Measurements from ENCODE around the gene GABBR1. TPM values are rescaled to one million over a fixed set of nuclear protein-coding genes. Genes with fewer than 3 reads are reported as not detected.

The GABBR1 gene
- total and polyA plus RNA-seq, 2 donors (not counting 3 experiments of a cell fraction or from before 2014, with no cell fraction given) = 43.6 to 50.8 TPM

DNA sequence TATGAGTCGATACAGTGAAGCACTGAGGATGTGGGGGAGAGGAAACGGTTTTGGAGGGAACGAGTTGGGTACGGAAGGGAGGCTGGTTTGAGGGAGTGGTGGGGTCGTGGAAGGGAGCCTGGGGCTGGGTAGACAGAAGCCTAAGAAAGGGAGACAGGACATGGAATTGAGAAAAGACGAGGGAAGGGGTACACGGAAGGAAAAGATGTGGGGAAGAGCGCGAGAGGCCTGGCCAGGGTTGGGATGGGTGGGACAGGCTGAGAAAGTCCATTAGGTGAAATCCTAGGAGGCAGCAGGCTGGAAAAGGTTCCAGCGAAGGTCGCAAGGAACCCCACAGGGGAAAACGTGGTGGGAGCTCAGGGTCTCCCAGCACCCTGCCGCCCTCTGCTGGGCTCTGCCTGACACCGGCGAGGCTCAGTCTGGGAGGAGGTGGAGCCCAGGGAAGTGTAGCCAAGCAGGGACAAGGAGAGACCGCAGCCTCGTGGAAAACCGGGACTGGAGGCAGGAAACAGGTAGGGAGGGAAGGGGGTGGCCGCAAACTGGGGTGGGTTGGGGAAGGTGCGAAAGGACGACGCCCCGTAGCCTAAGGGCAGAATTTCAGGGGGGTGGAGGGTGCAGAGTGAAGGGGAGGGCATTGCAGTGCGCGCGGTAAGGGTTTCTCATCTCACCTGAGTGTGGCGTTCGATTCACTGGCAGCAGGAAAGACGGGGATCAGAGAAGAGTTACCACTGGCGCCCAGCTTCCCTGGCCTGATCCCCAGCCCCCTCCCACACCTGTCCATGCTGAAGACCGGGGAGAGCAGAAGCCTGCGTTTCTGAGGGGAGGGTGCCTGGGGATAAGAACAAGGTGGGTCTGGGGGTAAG lies 4.3 kb downstream of the GABBR1 start:
- Histone ChIP-seq H3K9me1 (replicated peaks; ENCODE audit: control insufficient read depth, extremely low read depth, insufficient read depth, low read length) (no peaks in the 10 kb centered on the region), H2AFZ (ENCODE audit: low read depth, low read length) (peak overlapping the region; percentile 45), H3K9ac (replicated peaks; ENCODE audit: extremely low read depth, insufficient read depth, low read length) (peak overlapping the region; percentile 15), H3K4me3 (replicated peaks in 1 of 3; ENCODE audit: insufficient read depth in 1 of 3, low read depth in 1 of 3, low read length in 3 of 3) (peak overlapping the region; percentile 29 to 58 (median 43)), H3K4me2 (ENCODE audit: insufficient read depth, low read length) (peak overlapping the region; percentile 55), H3K9me3 (replicated peaks; ENCODE audit: control insufficient read depth, insufficient read depth, low read length) (no peaks in the 10 kb centered on the region), H3K27me3 (ENCODE audit: control insufficient read depth in 2 of 2, insufficient read depth in 2 of 2, low read length in 2 of 2) (no peaks in the 10 kb centered on the region), H3K4me1 (ENCODE audit: control insufficient read depth, extremely low read depth, insufficient read depth, low read length) (peaks cover 28% of the 10 kb centered on the region), H3K79me2 (ENCODE audit: control insufficient read depth, insufficient read depth, low read length) (no peaks in the 10 kb centered on the region), H3K27ac (ENCODE audit: insufficient read depth, low read depth, low read length) (peak overlapping the region; percentile 9), H3K36me3 (ENCODE audit: control insufficient read depth in 2 of 2, extremely low read depth in 1 of 2, insufficient read depth in 2 of 2, low read length in 2 of 2) (peaks cover 0 to under 1% of the 10 kb centered on the region in 2 experiments), H4K20me1 (replicated peaks; ENCODE audit: control insufficient read depth, extremely low read depth, insufficient read depth, low read length) (no peaks in the 10 kb centered on the region)
- dilution Hi-C loops (cut with MboI; ENCODE audit: extremely low pct_ligation_motif_present, low sequenced_read_pairs) (no loop called here), intact Hi-C loops (cut with micrococcal nuclease) (loop anchor here (2.0 to 5.0 kb wide), 2 partner anchors 612 to 1291 kb away; partner anchors contain the start of gene ZSCAN31)
- FAIRE-seq = peak; percentile 96
- peak; percentile 82 for DNase-seq (ENCODE audit: low read depth, low spot score)
- BruUV-seq (replicated peaks) = no TSS peak
- CTCF ChIA-PET = interaction anchor here (0.6 to 3.8 kb wide), 9 partner anchors 8 to 76 kb away, joined by 3 to 23 read pairs (median 3); no protein-coding TSS in a partner anchor
- POLR2A ChIA-PET = interaction anchor here (0.8 to 1.6 kb wide), 2 partner anchors 16 to 22 kb away, joined by 3 to 8 read pairs; no protein-coding TSS in a partner anchor
- no peak for TF ChIP-seq FOS (IDR thresholded peaks at IDR 0.05; ENCODE audit: borderline replicate concordance, insufficient read depth, low read length)
- TF ChIP-seq JUN (IDR thresholded peaks at IDR 0.05; ENCODE audit: borderline replicate concordance, insufficient read depth, insufficient read length, low read depth) = no peak
- TF ChIP-seq POLR2AphosphoS5 (IDR thresholded peaks at IDR 0.05; ENCODE audit: insufficient read depth, low read depth, low read length) = no peak
- TF ChIP-seq, protein P1, sequence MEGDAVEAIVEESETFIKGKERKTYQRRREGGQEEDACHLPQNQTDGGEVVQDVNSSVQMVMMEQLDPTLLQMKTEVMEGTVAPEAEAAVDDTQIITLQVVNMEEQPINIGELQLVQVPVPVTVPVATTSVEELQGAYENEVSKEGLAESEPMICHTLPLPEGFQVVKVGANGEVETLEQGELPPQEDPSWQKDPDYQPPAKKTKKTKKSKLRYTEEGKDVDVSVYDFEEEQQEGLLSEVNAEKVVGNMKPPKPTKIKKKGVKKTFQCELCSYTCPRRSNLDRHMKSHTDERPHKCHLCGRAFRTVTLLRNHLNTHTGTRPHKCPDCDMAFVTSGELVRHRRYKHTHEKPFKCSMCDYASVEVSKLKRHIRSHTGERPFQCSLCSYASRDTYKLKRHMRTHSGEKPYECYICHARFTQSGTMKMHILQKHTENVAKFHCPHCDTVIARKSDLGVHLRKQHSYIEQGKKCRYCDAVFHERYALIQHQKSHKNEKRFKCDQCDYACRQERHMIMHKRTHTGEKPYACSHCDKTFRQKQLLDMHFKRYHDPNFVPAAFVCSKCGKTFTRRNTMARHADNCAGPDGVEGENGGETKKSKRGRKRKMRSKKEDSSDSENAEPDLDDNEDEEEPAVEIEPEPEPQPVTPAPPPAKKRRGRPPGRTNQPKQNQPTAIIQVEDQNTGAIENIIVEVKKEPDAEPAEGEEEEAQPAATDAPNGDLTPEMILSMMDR (IDR thresholded peaks at IDR 0.05; ENCODE audit: extremely low read depth in 1 of 2, insufficient read depth in 1 of 2, low read depth in 1 of 2, low read length in 2 of 2) = peak; percentile 58 to 91
- TF ChIP-seq POLR2A (IDR thresholded peaks at IDR 0.05; ENCODE audit: low read depth, low read length) = no peak

All from endothelial cell of umbilical vein (primary cell).